HL-60 (cell line): ENCODE data around the gene GGT7.

ENCODE experiments used
- DNase-seq, 2 experiments: peaks; one replicate each; pipeline ENCODE4 v3.0.0-alpha.2; 2010 to 2020; ENCODE audit warnings: low read depth in 1 of 2, low spot score in 1 of 2
- H3K27ac ChIP-seq: fragments of 250-450 bp; sonication (Bioruptor Pico); replicated peaks from 2 replicates; pipeline ENCODE4 v1.5.1; 2020; ENCODE audit warnings: mild to moderate bottlenecking, moderate library complexity
- H3K27me3 ChIP-seq: fragments of 250-450 bp; sonication (Bioruptor Pico); 2 replicates; pipeline ENCODE4 v1.5.1; 2021; ENCODE audit warnings: mild to moderate bottlenecking, moderate library complexity; ENCODE audit not compliant: insufficient read depth, poor library complexity, severe bottlenecking
- H3K4me3 ChIP-seq: replicated peaks from 2 replicates; pipeline ENCODE4 v1.5.1; 2011; ENCODE audit warnings: mild to moderate bottlenecking, control low read depth, low read length; ENCODE audit not compliant: insufficient read depth
- GABPA ChIP-seq: IDR thresholded peaks from 2 replicates; pipeline ENCODE4 v1.6.1; 2012; ENCODE audit warnings: low read depth
- POLR2AphosphoS5 ChIP-seq: IDR thresholded peaks from 2 replicates; pipeline ENCODE4 v1.6.1; 2012; ENCODE audit warnings: low read depth
- SPI1 ChIP-seq: IDR thresholded peaks from 2 replicates; pipeline ENCODE4 v1.6.1; 2012; ENCODE audit warnings: low read depth, mild to moderate bottlenecking, borderline replicate concordance
- TF ChIP-seq, protein P1 (sequence below): IDR thresholded peaks from 2 replicates; pipeline ENCODE4 v1.6.1; 2012; ENCODE audit warnings: low read depth; ENCODE audit not compliant: insufficient replicate concordance
- TF ChIP-seq, protein P2 (sequence below): IDR thresholded peaks from one replicate; pipeline ENCODE4 v1.5.1; 2011; ENCODE audit warnings: low read length, control low read depth, inconsistent platforms; ENCODE audit not compliant: insufficient read depth

Gene GGT7

DNA sequence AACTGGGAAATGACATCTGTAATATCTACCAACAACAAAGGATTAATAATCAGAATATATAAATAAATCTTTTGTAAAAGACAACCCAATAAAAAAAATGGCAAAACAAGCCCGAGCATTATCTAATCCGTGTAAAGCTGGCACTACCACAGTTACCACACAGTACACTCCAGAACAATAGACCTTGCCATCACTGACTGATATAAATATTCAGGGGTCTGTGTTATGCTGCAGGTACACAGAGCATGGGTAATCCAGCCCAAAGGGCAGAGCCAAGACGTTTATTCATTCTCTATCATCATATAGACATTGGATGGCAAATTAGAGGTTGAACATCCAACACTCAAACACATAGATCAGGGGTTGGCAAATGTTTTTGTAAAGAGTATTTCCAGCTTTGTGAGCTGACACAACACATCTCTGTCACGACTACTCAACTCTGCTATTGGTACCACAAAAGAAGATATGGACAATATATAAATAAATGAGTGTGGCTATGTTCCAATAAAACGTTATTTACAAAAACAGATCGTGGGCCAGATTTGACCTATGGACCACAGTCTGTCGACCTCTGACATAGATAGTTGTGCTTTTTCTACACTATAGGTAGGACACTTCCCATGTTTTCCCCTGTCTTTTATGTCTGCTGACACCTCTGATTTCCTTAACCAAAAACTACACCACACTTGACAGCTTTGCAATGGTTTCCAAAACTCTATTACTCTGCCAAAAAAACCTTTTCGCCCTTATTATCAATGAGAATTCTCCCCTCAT is 51.7 kb downstream of the GGT7 start:
- TF ChIP-seq POLR2AphosphoS5 (no peak), SPI1 (no peak), GABPA (no peak)
- TF ChIP-seq, protein P1, sequence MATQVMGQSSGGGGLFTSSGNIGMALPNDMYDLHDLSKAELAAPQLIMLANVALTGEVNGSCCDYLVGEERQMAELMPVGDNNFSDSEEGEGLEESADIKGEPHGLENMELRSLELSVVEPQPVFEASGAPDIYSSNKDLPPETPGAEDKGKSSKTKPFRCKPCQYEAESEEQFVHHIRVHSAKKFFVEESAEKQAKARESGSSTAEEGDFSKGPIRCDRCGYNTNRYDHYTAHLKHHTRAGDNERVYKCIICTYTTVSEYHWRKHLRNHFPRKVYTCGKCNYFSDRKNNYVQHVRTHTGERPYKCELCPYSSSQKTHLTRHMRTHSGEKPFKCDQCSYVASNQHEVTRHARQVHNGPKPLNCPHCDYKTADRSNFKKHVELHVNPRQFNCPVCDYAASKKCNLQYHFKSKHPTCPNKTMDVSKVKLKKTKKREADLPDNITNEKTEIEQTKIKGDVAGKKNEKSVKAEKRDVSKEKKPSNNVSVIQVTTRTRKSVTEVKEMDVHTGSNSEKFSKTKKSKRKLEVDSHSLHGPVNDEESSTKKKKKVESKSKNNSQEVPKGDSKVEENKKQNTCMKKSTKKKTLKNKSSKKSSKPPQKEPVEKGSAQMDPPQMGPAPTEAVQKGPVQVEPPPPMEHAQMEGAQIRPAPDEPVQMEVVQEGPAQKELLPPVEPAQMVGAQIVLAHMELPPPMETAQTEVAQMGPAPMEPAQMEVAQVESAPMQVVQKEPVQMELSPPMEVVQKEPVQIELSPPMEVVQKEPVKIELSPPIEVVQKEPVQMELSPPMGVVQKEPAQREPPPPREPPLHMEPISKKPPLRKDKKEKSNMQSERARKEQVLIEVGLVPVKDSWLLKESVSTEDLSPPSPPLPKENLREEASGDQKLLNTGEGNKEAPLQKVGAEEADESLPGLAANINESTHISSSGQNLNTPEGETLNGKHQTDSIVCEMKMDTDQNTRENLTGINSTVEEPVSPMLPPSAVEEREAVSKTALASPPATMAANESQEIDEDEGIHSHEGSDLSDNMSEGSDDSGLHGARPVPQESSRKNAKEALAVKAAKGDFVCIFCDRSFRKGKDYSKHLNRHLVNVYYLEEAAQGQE = no peak
- TF ChIP-seq, protein P2, sequence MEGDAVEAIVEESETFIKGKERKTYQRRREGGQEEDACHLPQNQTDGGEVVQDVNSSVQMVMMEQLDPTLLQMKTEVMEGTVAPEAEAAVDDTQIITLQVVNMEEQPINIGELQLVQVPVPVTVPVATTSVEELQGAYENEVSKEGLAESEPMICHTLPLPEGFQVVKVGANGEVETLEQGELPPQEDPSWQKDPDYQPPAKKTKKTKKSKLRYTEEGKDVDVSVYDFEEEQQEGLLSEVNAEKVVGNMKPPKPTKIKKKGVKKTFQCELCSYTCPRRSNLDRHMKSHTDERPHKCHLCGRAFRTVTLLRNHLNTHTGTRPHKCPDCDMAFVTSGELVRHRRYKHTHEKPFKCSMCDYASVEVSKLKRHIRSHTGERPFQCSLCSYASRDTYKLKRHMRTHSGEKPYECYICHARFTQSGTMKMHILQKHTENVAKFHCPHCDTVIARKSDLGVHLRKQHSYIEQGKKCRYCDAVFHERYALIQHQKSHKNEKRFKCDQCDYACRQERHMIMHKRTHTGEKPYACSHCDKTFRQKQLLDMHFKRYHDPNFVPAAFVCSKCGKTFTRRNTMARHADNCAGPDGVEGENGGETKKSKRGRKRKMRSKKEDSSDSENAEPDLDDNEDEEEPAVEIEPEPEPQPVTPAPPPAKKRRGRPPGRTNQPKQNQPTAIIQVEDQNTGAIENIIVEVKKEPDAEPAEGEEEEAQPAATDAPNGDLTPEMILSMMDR = no peak
- no peak overlapping the region for H3K27ac ChIP-seq

DNA sequence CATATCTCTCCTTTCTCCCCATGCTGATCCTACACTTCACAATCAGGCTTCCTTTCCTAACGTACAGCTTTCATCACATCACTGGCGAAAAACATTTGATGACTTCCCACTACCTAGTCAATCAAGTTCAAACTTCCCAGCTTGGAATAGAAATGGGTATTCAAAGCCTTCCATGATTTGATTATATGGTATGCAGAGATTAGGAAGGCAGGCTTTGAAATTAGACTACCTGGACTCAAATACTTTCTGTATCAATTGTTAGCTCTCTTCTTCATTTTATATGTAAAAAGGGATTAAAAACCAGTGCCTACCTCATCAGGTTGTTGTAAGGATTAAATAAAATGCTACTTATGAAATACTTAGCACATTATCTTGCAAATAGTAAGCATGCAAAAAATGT is 54.9 kb downstream of the GGT7 start:
- Histone ChIP-seq H3K27ac (no peak overlapping the region), H3K4me3 (no peak overlapping the region), H3K27me3 (no peaks in the 10 kb centered on the region)
- DNase-seq = no peak
- TF ChIP-seq GABPA (no peak), POLR2AphosphoS5 (no peak), SPI1 (no peak)
- TF ChIP-seq, protein P1 = no peak
- TF ChIP-seq, protein P2 = no peak

More for the DNA sequence above, 51.7 kb downstream of the GGT7 start:
- Histone ChIP-seq H3K27me3 (no peaks in the 10 kb centered on the region), H3K4me3 (no peak overlapping the region)
- no peak for DNase-seq

DNA sequence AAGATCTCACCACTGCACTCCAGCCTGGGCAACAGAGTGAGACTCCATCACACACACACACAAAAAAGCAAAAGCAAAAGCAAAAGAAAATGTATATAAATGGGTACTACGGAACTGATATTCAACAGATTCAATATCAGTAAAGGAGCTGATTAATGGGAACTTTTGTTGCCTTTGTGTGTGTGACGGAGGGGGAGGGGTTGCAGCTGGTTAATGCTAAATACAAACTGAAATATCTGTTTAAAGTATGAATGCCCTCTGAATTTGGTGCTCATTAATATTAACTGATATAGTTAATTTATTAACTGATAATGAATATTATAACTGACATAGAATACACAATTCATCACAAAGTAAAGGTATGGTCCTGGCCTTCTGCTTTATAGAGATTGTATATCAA is 55.6 kb downstream of the GGT7 start:
- no peak overlapping the region for H3K27ac ChIP-seq
- DNase-seq = no peak
- TF ChIP-seq POLR2AphosphoS5 (no peak), GABPA (no peak), SPI1 (no peak)
- TF ChIP-seq, protein P2 = no peak
- TF ChIP-seq, protein P1 = no peak
- no peaks in the 10 kb centered on the region for H3K27me3 ChIP-seq
- no peak overlapping the region for H3K4me3 ChIP-seq
